A673 (cell line): ENCODE measurements around the gene ZMPSTE24. TPM values are rescaled to one million over a fixed set of nuclear protein-coding genes. Genes with fewer than 3 reads are reported as not detected.

Source experiments
- BruUV-seq: library from RNA; stranded (reverse); fragments of 400-500 nt; replicated peaks from 2 replicates; lab custom pipeline; 2021; lab: Mats Ljungman, UMichigan
- CTCF ChIA-PET: fragments of 300-600 bp; sonication (Branson Sonifier 250); formaldehyde crosslinking; loops from one replicate; lab custom pipeline; 2022; ENCODE audit warnings: antibody characterized with exemption; lab: Charles Lee
- POLR2A ChIA-PET: fragments of 300-600 bp; sonication (Branson Sonifier 250); formaldehyde crosslinking; loops from one replicate; lab custom pipeline; 2022; ENCODE audit warnings: antibody characterized with exemption; ENCODE audit not compliant: low non-redundant PET; lab: Charles Lee
- DNase-seq: peaks from one replicate; pipeline ENCODE4 v3.0.0-alpha.2; 2015; ENCODE audit warnings: low spot score
- H3K27ac ChIP-seq: fragments of 200-600 bp; sonication (generic); 2 replicates; pipeline ENCODE4 v1.5.1; 2016; ENCODE audit warnings: mixed run types, low read depth, mild to moderate bottlenecking, mixed read lengths, antibody characterized with exemption, low read length; ENCODE audit not compliant: poor library complexity, severe bottlenecking
- H3K27me3 ChIP-seq: fragments of 200-600 bp; sonication (generic); replicated peaks from 2 replicates; pipeline ENCODE4 v1.6.1; 2017; ENCODE audit warnings: mixed run types, low read depth, mild to moderate bottlenecking, mixed read lengths, antibody characterized with exemption, low read length; ENCODE audit not compliant: insufficient read depth, poor library complexity
- H3K36me3 ChIP-seq: fragments of 200-600 bp; sonication (generic); 2 replicates; pipeline ENCODE4 v1.6.1; 2016; ENCODE audit warnings: mixed run types, mild to moderate bottlenecking, mixed read lengths, antibody characterized with exemption, low read length; ENCODE audit not compliant: insufficient read depth, poor library complexity, severe bottlenecking
- H3K4me1 ChIP-seq: fragments of 200-600 bp; sonication (generic); 2 replicates; pipeline ENCODE4 v1.6.1; 2017; ENCODE audit warnings: mixed run types, mild to moderate bottlenecking, mixed read lengths, antibody characterized with exemption, low read length; ENCODE audit not compliant: insufficient read depth, poor library complexity, severe bottlenecking
- H3K4me3 ChIP-seq: fragments of 200-600 bp; sonication (generic); 2 replicates; pipeline ENCODE4 v1.5.1; 2016; ENCODE audit warnings: low read depth, mixed run types, mild to moderate bottlenecking, mixed read lengths, low read length; ENCODE audit not compliant: poor library complexity, severe bottlenecking
- H3K9me3 ChIP-seq: fragments of 200-600 bp; sonication (generic); 2 replicates; pipeline ENCODE4 v1.6.1; 2016; ENCODE audit warnings: mixed run types, low read depth, mild to moderate bottlenecking, mixed read lengths, antibody characterized with exemption, low read length; ENCODE audit not compliant: poor library complexity, severe bottlenecking
- CTCF ChIP-seq: fragments of 300-800, 200-600 bp; sonication (generic); conservative IDR thresholded peaks from 2 replicates; pipeline ENCODE4 v1.5.1; 2017; ENCODE audit warnings: low read depth, mild to moderate bottlenecking, antibody characterized with exemption, low read length, moderate library complexity, mixed read lengths
- EZH2 ChIP-seq: fragments of 200-600 bp; sonication (generic); IDR thresholded peaks from 2 replicates; pipeline ENCODE4 v1.6.1; 2017; ENCODE audit warnings: borderline replicate concordance, low read depth, mild to moderate bottlenecking, mixed read lengths, antibody characterized with exemption, low read length; ENCODE audit not compliant: poor library complexity, severe bottlenecking
- intact Hi-C: fragments of 100-400 bp; cut with micrococcal nuclease; formaldehyde crosslinking; loops from one replicate; pipeline ENCODE4 v1.10.0; 2022; ENCODE audit not compliant: unreplicated experiment
- total RNA-seq: library from RNA; stranded (reverse); gene quantifications from 2 replicates; pipeline ENCODE4 v1.2.3, GENCODE V29; 2021

The ZMPSTE24 gene
- total RNA-seq, 1 experiment from 2014 or later = 72.1 TPM

- ChIA-PET CTCF (no interaction called here), POLR2A (no interaction called here)
- Histone ChIP-seq H3K4me1 (no peaks in the 10 kb centered on the region), H3K27ac (no peak overlapping the region), H3K9me3 (no peaks in the 10 kb centered on the region), H3K4me3 (no peak overlapping the region), H3K27me3 (no peaks in the 10 kb centered on the region), H3K36me3 (peaks cover 40% of the 10 kb centered on the region)
- no TSS peak for BruUV-seq
- intact Hi-C loops = no loop called here
- TF ChIP-seq EZH2 (no peak), CTCF (no peak)
- DNase-seq = no peak
Measured at GRCh38 chr1:40232444-40232843, 25.6 kb upstream of the ZMPSTE24 start.

- ChIA-PET CTCF (no interaction called here), POLR2A (no interaction called here)
- peaks cover 39% of the 10 kb centered on the region for H3K36me3 ChIP-seq
- no peaks in the 10 kb centered on the region for H3K9me3 ChIP-seq
- no peak for DNase-seq
- no peaks in the 10 kb centered on the region for H3K4me1 ChIP-seq
- no TSS peak for BruUV-seq
- no peak overlapping the region for H3K27ac ChIP-seq
- TF ChIP-seq EZH2 (no peak), CTCF (no peak)
- H3K27me3 ChIP-seq = no peaks in the 10 kb centered on the region
- intact Hi-C loops = no loop called here
- H3K4me3 ChIP-seq = no peak overlapping the region
Measured at GRCh38 chr1:40239626-40240025, 18.4 kb upstream of the ZMPSTE24 start.

GRCh38 chr1:40240390-40240789 lies 17.6 kb upstream of the ZMPSTE24 start:
- intact Hi-C loops = no loop called here
- CTCF ChIA-PET = no interaction called here

More at GRCh38 chr1:40240390-40240789, 17.6 kb upstream of the ZMPSTE24 start:
- POLR2A ChIA-PET = interaction anchor here (0.7 kb wide), 1 partner anchor 75 kb away, joined by 19 read pairs; no protein-coding TSS in a partner anchor
- TF ChIP-seq CTCF (no peak), EZH2 (no peak)
- Histone ChIP-seq H3K4me1 (no peaks in the 10 kb centered on the region), H3K27me3 (no peaks in the 10 kb centered on the region), H3K9me3 (no peaks in the 10 kb centered on the region), H3K4me3 (no peak overlapping the region), H3K36me3 (peaks cover 34% of the 10 kb centered on the region), H3K27ac (no peak overlapping the region)
- no peak for DNase-seq
- BruUV-seq = no TSS peak
